ENCODE measurements around the gene NT5C.
A peak's percentile ranks its signal among the peaks of the same experiment; 100 is the strongest.

NT5C gene

GRCh38 chr17:75103601-75104554 is 27.7 kb downstream of the NT5C start:
- in situ Hi-C loops (cut with HindIII; ENCODE audit: low pct_ligation_motif_present, low pct_unique_long_range_greater_than_20kb, low sequenced_read_pairs): no loop called here
- no peak for DNase-seq

GRCh38 chr17:75102385-75102821 is 29.1 kb downstream of the NT5C start:
- DNase-seq: no peak
- in situ Hi-C loops (cut with HindIII; ENCODE audit: low pct_ligation_motif_present, low pct_unique_long_range_greater_than_20kb, low sequenced_read_pairs): no loop called here

GRCh38 chr17:75099881-75100595 is 31.5 kb downstream of the NT5C start:
- in situ Hi-C loops (cut with HindIII; ENCODE audit: low pct_ligation_motif_present, low pct_unique_long_range_greater_than_20kb, low sequenced_read_pairs): no loop called here
- DNase-seq: no peak

- no peak for DNase-seq
- in situ Hi-C loops (cut with HindIII; ENCODE audit: low pct_ligation_motif_present, low pct_unique_long_range_greater_than_20kb, low sequenced_read_pairs): no loop called here
Observed at GRCh38 chr17:75098861-75099260, 32.7 kb downstream of the NT5C start.

- in situ Hi-C loops (cut with HindIII; ENCODE audit: low pct_ligation_motif_present, low pct_unique_long_range_greater_than_20kb, low sequenced_read_pairs): no loop called here
Observed at GRCh38 chr17:75097865-75098264, 33.7 kb downstream of the NT5C start.

GRCh38 chr17:75096082-75096625 is 35.4 kb downstream of the NT5C start:
- in situ Hi-C loops (cut with HindIII; ENCODE audit: low pct_ligation_motif_present, low pct_unique_long_range_greater_than_20kb, low sequenced_read_pairs): no loop called here
- peak; percentile 93 for DNase-seq

More at GRCh38 chr17:75097865-75098264, 33.7 kb downstream of the NT5C start:
- no peak for DNase-seq

GRCh38 chr17:75094871-75095399 is 36.6 kb downstream of the NT5C start:
- in situ Hi-C loops (cut with HindIII; ENCODE audit: low pct_ligation_motif_present, low pct_unique_long_range_greater_than_20kb, low sequenced_read_pairs): no loop called here

GRCh38 chr17:75093548-75094158 is 37.9 kb downstream of the NT5C start:
- DNase-seq: no peak
- in situ Hi-C loops (cut with HindIII; ENCODE audit: low pct_ligation_motif_present, low pct_unique_long_range_greater_than_20kb, low sequenced_read_pairs): no loop called here

More at GRCh38 chr17:75094871-75095399, 36.6 kb downstream of the NT5C start:
- no peak for DNase-seq

- no peak for DNase-seq
- in situ Hi-C loops (cut with HindIII; ENCODE audit: low pct_ligation_motif_present, low pct_unique_long_range_greater_than_20kb, low sequenced_read_pairs): no loop called here
Observed at GRCh38 chr17:75091855-75092327, 39.7 kb downstream of the NT5C start.

- in situ Hi-C loops (cut with HindIII; ENCODE audit: low pct_ligation_motif_present, low pct_unique_long_range_greater_than_20kb, low sequenced_read_pairs): no loop called here
- no peak for DNase-seq
Observed at GRCh38 chr17:75090871-75091854, 40.4 kb downstream of the NT5C start.

GRCh38 chr17:75088465-75089417 is 42.8 kb downstream of the NT5C start:
- in situ Hi-C loops (cut with HindIII; ENCODE audit: low pct_ligation_motif_present, low pct_unique_long_range_greater_than_20kb, low sequenced_read_pairs): no loop called here
- DNase-seq: peak; percentile 52

GRCh38 chr17:75087558-75088453 is 43.7 kb downstream of the NT5C start, which contains the start of gene SLC16A5:
Gene SLC16A5, plus strand, starts transcription at chr17:75087954. Its CDS starts 5,683 bp downstream, at chr17:75093637.
- no peak for DNase-seq

GRCh38 chr17:75087182-75087557 is 44.4 kb downstream of the NT5C start:
- in situ Hi-C loops (cut with HindIII; ENCODE audit: low pct_ligation_motif_present, low pct_unique_long_range_greater_than_20kb, low sequenced_read_pairs): no loop called here
- no peak for DNase-seq

More at GRCh38 chr17:75087558-75088453, 43.7 kb downstream of the NT5C start, which contains the start of gene SLC16A5:
- in situ Hi-C loops (cut with HindIII; ENCODE audit: low pct_ligation_motif_present, low pct_unique_long_range_greater_than_20kb, low sequenced_read_pairs): no loop called here

GRCh38 chr17:75086496-75087181 is 44.9 kb downstream of the NT5C start:
- in situ Hi-C loops (cut with HindIII; ENCODE audit: low pct_ligation_motif_present, low pct_unique_long_range_greater_than_20kb, low sequenced_read_pairs): no loop called here
- no peak for DNase-seq

Data from ACHN (cell line).